G401.6 (cell line): ENCODE data around the gene GPC5.

Source experiments
- FAIRE-seq: peaks from 2 replicates; lab custom pipeline; 2012; peaks lifted over from hg19 to GRCh38; lab: Jason Lieb, UNC

The GPC5 gene

DNA sequence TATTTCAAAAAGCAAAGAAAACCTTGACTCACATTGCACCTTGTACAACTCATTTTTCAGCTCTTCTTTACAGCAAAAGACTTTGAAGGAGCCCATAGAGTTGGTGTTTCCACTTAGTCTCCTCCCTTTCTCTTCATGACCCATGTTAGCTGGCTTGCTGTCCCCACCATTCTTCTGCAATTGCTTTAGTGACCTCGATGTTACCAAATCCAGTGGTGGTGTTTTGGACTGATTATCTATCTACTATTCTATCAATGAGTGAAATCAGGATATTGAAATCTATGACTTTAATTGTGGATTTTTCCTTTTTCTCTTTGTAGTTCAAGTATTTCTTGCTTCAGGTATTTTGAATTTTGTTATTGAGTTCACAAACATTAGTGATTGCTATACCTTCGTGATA lies 197.3 kb downstream of the GPC5 start:
- no peak for FAIRE-seq

DNA sequence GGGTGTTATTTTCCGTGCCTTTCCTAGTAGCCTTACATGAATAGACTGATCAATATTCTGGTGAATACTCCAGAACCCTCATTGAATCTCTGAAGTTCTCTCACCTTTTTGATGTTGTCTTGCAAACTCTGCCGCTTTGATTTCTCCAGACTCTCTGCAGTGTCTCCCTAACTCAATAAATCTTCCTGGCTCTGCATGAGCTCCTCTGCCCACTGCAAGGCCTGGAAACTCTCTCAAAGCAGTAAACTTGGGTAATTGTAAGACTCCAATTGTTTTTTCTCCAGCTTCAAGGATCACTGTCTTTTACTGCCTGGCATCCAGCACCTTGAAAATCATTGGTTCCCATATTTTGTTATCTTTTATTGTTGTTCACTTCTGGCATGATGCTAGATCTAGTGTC lies 198.4 kb downstream of the GPC5 start:
- FAIRE-seq = no peak

DNA sequence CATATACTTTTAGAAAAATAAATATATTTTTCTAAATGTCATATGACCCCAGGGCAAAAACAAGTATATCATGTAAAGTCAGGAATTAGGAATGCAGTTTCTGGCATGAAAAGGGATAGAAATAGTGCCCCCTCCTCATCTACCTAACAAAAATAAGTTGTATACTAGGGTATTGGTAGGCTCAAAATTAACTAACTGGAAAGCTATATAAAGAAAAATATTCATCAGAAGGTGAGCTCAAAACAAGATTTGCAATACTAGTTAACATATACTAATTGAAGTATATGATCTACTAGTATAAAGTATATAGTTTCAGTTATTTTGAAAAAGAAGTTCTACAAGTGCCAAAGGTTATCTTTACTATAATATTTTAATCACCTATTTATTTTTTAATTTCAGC lies 200.2 kb downstream of the GPC5 start:
- no peak for FAIRE-seq

DNA sequence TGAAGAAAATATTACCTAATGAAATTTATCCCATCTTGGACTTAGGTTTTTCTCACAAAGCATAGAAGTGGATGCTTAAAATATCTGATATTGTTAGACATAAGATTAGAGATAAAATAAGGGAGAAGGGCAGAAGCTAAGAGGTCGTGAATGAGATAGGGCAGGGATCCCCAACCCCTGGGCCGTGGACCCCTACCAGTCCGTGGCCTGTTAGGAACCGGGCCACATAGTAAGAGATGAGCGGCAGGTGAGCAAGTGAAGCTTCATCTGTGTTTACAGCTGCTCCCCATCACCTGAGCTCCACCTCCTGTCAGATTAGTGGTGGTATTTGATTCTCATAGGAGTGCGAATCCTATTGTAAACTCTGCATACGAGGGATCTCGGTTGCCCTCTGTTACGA lies 202.9 kb downstream of the GPC5 start:
- FAIRE-seq = no peak

DNA sequence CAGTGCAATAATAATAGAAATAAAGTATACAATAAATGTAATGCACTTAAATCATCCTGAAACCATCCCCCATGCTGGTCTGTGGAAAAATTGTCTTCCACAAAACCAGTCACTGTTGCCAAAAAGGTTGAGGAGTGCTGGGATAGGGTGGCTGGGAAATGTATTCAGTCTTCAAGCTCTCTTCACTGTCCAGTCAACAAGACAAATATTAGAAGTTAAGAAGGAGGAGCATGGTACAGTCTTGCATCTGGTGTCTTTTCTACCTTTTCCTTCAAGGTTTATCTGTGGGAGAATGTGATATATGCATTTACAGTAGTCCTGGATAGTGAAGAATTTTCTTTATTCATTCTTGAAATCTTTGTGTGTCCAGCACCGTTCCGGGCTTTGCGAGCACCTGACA lies 203.4 kb downstream of the GPC5 start:
- no peak for FAIRE-seq

DNA sequence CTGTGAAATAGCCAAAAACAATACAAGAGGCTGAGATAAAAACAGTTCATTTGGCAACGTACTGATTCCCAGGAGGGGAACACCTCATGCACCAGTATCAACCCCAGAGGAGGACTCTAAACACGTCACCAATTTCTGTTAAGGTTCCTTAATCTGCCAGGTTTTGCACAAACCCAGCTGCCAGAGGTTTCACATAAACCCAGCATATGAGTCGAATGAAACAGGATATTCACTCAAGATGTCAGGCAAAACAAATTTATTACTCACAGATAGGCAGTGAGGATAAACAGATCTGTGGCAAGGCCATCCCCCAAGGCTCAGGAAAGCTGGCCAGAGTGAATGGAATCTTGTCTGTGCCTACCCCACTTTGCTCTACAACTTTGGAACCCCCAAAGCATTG lies 210.9 kb downstream of the GPC5 start:
- FAIRE-seq = no peak

DNA sequence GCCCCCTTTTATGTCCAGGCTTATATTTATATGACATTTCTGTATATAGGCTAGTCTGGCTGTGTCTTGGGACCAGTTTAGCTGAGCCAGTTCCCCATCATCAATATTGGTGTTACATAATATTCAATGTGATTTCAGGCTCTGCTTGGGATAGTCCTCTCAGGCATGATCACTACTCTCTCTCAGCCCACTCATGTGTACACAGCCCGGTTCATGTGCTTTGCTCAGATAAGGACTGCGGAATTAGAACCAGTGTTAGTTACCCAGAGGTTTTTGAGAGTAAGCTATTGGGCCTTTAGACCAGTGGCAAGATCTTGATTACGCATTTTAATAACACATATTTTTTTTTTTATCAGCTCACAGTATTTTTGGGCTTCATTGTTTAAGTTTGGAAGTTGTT lies 219.9 kb downstream of the GPC5 start:
- FAIRE-seq = no peak

DNA sequence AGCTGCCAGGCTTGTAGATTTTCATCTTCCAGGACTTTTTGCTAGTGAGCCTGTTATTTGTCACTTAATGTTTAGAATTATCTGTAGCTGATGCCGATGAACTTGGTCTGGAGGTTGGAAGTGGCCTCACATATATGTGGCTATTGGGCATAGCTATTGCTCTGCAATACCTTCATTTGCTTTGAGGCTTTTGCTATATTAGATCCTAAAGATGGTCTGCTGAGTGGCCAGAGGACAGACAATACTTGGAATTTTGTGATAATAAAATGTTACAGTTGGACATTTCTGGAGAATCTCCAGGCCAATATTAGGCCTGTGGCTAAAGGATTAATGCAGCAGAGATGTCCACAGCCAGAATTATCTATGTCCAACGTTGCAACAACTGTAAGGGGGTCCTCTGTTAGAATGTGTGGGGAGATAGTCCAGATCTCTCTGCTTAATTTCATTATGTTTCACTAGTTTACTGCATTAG lies 222.3 kb downstream of the GPC5 start:
- no peak for FAIRE-seq

DNA sequence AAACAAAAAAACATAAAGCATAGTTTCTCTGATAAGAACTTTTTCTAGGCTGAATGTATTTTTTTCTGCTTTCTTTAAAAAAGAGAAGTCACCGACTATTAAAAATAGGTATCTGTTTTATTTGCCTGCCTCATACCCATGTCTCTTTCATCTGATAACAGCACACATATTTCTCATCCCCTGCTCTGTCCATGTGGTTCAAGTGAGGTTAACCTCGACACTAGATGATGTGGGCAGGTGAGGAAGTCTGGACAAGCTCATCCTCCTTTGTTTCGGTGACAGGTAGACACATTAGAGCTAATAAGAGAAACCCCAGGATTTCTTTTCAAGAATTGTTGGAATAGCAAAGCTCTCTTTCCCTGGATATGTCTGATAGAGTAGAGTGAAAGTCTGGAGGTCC lies 222.7 kb downstream of the GPC5 start:
- FAIRE-seq = no peak

DNA sequence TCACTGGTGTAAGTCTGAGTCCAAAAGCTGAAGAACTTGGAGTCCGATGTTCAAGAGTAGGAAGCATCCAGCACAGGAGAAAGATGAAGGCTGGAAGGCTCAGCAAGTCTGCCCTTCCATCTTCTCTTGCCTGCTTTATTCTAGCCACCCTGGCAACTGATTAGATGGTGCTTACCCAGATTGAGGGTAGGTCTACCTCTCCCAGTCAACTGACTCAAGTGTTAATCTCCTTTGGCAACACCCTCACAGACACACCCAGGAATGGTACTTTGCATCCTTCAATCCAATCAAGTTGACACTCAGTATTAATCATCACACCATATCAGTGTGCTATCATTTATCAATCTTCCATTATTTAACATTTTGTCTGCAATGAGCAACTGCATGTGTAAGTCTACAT lies 223.5 kb downstream of the GPC5 start:
- FAIRE-seq = no peak

DNA sequence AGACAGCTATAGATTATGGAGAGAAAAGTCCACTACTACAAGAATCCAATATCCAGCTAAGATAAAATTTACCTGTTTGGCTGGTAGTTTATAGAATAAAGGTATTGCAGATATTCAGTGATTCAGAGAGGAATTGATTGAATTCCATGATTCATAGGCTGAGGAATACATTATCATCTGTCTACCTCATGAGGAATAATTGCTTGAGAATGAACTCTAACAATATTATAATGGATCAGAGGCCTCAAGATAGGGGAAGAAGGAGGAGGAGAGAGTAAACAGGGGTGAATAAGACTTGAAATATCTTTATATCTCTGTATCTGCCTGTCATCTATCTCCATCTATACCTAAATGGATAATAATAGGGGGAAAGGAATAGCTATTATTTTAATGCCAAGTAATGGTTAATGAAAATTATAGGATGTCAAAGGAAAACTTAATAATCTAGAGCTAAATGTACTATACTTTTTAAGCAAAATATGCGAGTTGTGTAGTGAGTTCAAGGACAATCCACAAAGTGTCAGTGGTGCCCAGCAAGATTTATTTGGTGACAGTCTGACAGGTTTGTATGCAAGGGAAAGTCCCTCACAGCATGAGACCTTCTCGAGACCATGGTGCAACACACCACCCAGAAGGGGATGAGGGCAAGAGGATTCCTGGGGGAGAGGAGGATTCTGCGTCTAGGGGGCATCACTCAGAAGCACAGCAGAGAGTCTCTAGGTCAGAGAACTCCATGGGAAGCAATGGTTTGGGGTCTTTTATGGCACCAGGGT lies 224.5 kb downstream of the GPC5 start:
- FAIRE-seq = no peak

DNA sequence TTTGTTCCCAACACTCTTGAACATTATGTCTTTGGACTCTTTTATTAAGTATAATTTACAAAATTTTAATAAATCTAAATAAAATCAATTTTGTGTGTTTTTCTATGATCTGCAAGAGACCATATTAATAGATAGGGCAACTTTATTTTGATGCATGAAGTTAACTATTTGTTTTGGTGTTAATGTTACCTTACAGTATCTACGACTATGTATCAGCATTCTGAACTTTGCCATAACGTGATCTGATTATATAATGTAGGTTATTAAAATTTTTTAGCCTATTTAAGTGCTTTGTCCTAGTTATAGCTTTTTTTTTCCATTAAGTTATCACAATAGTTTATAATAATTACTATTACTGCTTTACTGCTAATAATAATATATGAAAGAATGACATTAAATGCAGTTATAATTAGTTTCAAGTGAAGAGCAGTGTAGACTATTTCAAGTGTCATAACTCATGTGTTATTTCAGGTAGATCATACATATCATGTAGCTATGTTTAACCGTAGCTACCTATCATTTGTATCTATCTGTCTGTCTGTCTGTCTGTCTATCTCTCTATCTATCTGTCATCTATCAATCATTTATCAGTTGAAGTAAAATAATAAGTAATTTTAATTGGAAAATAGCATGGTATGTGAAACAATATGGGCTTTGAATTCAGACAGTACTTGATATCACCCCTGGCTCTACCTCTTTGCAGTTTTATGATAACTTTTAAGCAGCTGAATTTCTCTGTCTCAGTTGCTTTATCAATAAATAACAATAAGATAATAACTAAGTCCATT lies 229.7 kb downstream of the GPC5 start:
- FAIRE-seq = no peak

DNA sequence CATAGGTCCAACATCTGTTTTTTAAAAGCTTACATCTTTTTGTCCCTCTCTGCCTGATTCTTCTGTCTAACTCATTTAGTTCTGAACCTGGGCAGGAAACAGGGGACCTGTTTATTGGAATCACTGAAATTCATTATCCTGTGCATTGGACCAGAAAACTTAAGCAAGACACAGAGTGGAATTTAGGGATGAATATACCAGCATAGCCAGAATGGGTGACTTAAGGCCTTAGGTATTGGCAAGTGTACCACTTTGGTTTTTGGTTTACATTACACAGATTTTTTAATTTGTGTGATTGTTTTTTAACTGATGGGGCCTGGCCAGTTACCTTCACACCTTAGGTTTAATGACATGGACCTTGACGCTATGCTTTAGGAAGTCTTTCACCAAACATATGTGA lies 232.5 kb downstream of the GPC5 start:
- no peak for FAIRE-seq

DNA sequence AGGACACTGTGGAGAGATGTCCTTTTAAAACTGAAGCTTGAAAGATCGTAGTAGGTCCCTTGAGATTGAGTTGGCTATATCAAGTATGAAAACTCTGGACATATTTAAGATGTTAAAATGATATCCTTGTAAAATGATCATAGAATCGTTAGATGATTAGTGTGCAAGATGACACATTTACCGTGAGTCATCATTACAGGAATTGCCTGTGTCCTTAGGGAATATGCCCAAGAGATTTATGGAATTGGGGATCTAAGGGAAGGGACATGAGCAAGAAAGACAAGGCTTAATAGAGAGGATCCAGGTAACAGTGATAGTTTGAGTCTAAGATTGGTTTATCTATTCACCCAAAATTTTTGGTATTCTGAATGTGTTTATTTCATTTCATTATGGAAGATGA lies 233.7 kb downstream of the GPC5 start:
- FAIRE-seq = no peak

DNA sequence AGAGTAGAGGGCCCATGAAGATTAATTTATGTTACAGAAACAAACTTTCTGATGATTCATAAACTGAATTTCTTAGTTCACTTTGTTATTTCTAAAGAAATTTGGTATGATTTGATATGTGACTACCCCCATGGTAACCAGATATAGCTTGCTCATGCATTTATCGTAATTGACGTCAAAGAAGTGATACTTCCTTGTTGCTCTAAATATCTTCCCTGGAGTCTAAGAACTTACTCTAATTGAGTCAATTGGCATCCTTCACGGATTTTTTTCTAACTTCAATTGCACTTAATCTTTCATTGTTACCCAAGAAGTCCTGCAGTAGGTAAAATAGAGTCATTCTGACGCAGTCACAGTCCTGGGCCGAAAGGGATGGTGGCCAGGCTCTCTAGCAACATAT lies 240.9 kb downstream of the GPC5 start:
- FAIRE-seq = no peak

DNA sequence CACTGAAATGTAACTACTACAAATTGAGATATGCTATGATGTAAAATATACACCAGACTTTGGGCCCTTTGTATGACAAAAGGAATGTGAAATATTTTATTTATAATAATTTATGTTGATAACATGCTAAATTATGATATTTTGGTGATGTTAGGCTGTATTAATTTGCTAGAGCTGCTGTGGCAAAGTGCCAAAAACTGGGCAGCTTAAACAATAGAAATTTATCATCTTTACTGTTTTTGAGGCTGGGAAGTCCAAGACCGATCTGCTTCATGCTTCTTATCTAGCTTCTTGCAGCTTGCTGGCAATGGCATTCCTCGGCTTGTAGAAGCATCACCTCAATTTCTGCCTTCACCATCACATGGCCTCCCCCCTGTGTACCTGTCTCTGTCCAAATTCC lies 245.0 kb downstream of the GPC5 start:
- FAIRE-seq = no peak

DNA sequence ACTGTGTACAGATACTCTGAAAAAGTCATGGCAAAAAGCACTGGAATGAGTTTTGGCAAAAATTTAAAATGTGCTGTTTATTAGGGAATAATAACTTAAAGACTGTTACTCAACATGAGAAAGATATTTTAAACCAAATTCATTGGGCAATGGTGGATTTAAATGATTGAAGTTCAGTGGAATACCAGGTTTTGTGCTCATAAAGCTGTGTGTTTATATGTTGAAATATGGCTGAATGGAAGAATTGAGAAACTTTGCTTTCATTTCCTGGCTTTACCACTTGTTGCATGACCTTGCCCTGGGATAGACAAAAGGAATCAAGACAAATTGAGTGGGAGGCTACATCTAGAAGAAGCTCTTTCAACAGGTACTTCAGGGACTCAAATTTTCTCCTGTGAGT lies 246.4 kb downstream of the GPC5 start:
- no peak for FAIRE-seq

DNA sequence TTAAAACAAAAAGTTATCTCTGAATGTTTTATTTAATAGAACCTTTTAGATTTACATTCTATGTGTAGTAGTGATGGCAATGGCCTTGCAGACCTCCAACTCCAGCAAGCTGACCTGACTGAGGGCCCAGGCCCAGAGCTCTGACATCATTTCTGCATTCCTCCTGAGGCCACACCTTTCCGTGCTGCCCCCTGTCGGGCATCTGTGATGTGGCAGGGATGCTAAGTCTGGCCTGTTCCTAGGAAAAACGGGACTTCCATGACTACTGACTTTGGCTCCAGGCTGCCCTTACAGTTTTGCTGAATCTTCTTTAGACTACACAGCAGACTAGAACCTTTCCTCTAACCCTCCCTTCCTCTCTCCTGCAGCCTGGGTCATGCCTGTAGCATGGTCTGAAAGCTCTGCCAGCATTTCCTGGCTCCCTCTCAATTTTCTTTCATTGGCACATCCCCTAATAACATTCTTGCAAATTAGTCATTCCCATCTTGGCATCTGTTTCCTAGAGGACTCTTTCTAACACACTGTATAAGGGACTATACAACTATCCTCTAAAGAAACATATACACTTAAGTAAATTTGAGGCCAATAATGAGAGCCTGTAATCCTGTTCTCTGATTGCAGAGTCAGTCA lies 249.1 kb downstream of the GPC5 start:
- no peak for FAIRE-seq

DNA sequence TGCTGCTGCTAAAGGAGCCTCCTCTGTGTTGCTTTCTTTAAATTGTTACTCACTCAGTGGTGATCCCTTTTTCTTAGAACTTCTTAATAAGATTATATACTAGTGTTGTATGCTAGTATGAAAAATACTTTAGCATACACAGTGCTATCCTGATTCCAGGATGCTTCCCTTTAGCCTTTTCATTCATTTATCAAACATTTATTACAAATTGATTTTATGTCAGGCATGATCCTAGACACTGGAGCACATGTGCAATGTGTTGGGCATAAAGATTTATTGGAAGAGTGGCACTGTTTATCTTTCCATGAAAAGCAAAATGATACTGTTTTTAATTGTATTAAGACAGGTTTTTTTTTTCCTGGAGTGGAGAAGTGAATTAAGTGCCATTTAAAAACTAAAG lies 249.6 kb downstream of the GPC5 start:
- FAIRE-seq = no peak

DNA sequence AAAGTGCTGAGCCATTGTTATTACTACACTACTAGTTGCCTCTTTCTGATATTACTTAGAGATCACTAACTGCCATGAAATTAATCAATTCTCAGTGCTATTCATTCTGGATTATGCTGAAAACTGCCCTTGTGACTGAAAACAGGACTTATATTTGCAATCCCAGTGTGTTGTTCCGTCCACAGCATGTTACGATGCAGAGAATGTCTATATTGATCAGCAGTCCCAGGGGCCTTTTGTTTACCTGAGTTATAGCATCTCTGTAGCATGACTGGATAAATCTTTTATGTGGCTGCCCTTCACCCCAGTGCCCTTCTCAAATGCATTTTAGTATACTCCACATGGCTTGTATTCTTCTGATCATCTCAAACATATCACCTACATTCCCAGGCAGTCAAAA lies 251.0 kb downstream of the GPC5 start:
- no peak for FAIRE-seq

DNA sequence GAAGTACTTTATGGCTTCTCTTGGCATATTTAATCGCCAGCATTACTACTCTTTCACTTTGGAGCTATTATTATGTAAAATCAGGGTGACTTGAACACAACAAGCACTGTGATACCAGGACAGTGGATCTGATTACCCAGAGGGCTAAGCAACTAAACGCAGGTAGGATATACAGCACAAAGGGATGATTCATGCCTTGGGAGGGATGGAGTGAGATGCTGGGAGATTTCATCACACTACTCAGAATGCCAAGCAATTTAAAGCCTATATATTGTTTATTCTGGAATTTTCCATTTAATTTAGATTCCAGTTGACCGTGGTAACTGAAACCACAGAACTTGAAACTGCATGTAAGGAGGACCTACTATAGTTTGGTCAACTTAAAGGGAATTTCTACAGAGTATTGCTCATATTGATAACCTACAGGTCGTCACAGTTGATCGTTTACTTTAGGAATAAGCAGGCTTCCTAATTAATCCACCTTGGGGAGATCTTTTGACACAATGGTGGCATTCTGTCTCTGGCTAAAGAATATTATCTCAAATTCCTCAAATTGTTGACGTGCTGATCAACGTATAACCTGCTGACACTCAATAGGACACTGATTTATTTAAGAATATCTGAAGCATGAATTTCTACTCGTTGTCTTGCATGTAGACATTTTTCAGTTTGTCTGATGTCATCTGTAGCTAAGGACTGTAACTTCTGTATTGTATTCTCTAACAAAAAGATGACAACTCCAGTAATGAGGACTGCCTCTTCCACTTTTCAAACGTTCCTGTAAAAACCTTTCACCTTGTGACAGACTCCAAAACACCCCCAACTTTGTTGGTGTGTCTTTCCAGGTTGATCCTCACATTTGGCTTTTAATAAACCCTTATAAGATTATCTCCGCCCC lies 254.2 kb downstream of the GPC5 start:
- no peak for FAIRE-seq

DNA sequence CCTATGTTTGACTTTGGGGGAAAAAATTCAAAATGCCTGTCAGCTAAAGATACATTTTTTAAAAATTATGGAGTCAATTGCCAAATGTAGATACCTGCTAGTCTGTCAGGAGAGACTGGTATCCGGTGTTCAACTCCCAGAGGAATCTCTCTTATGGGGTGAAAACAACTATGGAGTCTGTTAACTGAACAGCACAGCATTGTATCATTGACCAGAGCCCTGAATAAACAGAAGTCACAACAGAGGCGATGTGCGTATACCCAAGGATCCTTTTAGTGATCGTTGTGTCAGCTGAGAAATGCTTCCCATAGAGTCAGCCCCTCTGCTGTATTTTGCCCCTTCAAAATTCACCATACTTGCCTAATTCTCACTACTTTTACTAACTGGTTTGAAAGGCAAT lies 257.3 kb downstream of the GPC5 start:
- no peak for FAIRE-seq
